ENCODE data around the gene PDGFC. TPM values are rescaled to one million over a fixed set of nuclear protein-coding genes. Genes with fewer than 3 reads are reported as not detected.

The PDGFC gene
- total RNA-seq, 1 experiment from 2014 or later: 33.1 TPM

- H3K27ac ChIP-seq: no peak overlapping the region
Observed at GRCh38 chr4:156961196-156962057, 10.2 kb downstream of the PDGFC start.

DNA sequence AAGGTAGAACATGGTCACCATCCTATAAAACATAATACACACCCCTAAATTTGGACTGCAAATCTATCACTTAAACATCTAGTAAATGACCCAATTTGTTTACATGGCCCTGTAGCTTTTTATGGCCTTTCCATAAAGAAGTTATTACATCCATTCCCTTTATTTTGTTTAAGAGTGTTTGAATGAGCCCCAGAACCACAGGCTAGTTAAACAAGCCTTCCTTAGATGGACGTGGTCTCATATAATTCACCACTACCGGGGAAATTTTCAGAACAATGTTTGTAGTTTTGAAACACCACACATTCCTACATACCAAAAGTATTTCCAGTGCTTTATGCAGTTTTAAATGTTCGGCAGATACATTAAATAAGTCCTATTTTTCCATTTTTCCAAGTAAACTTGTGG, 12.3 kb downstream of the PDGFC start:
- H3K36me3 ChIP-seq (ENCODE audit: low read depth): no peaks in the 10 kb centered on the region
- no peaks in the 10 kb centered on the region for H3K9me2 ChIP-seq (ENCODE audit: insufficient read depth)
- H3K27me3 ChIP-seq (ENCODE audit: insufficient read depth, low read depth): no peaks in the 10 kb centered on the region
- H3K27ac ChIP-seq: no peak overlapping the region
- no peak overlapping the region for H2AFZ ChIP-seq
- no TSS peak for BruUV-seq (replicated peaks)
- no peaks in the 10 kb centered on the region for H3F3A ChIP-seq (ENCODE audit: insufficient read depth, low read depth)
- TF ChIP-seq, protein P1, sequence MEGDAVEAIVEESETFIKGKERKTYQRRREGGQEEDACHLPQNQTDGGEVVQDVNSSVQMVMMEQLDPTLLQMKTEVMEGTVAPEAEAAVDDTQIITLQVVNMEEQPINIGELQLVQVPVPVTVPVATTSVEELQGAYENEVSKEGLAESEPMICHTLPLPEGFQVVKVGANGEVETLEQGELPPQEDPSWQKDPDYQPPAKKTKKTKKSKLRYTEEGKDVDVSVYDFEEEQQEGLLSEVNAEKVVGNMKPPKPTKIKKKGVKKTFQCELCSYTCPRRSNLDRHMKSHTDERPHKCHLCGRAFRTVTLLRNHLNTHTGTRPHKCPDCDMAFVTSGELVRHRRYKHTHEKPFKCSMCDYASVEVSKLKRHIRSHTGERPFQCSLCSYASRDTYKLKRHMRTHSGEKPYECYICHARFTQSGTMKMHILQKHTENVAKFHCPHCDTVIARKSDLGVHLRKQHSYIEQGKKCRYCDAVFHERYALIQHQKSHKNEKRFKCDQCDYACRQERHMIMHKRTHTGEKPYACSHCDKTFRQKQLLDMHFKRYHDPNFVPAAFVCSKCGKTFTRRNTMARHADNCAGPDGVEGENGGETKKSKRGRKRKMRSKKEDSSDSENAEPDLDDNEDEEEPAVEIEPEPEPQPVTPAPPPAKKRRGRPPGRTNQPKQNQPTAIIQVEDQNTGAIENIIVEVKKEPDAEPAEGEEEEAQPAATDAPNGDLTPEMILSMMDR (conservative IDR thresholded peaks at IDR 0.05): no peak
- no peak for TF ChIP-seq EZH2 (IDR thresholded peaks at IDR 0.05; ENCODE audit: low read depth)
- H3K79me2 ChIP-seq (ENCODE audit: low read depth): no peaks in the 10 kb centered on the region; the same call in 1 of the 2 replicates
- no peak overlapping the region for H3K4me2 ChIP-seq
- CTCF ChIA-PET: no interaction called here
- H3K9me3 ChIP-seq (ENCODE audit: insufficient read depth, low read depth): no peaks in the 10 kb centered on the region
- DNase-seq: no peak
- no peak overlapping the region for H3K4me3 ChIP-seq
- peaks cover 18% of the 10 kb centered on the region for H3K4me1 ChIP-seq (replicated peaks; ENCODE audit: insufficient read depth)
- POLR2A ChIA-PET (ENCODE audit: unreplicated experiment): no interaction called here
- intact Hi-C loops (cut with micrococcal nuclease; ENCODE audit: unreplicated experiment): no loop called here
- H4K20me1 ChIP-seq (ENCODE audit: insufficient read depth): no peaks in the 10 kb centered on the region

More at GRCh38 chr4:156961196-156962057, 10.2 kb downstream of the PDGFC start:
- no peaks in the 10 kb centered on the region for H3K9me3 ChIP-seq (ENCODE audit: insufficient read depth, low read depth)
- peaks cover 11% of the 10 kb centered on the region for H3K4me1 ChIP-seq (replicated peaks; ENCODE audit: insufficient read depth)
- peaks cover 3% of the 10 kb centered on the region; the same call in 1 of the 2 replicates for H3K79me2 ChIP-seq (ENCODE audit: low read depth)
- TF ChIP-seq, protein P1 (conservative IDR thresholded peaks at IDR 0.05): no peak
- no peak for TF ChIP-seq EZH2 (IDR thresholded peaks at IDR 0.05; ENCODE audit: low read depth)
- H2AFZ ChIP-seq: no peak overlapping the region
- intact Hi-C loops (cut with micrococcal nuclease; ENCODE audit: unreplicated experiment): no loop called here
- no peaks in the 10 kb centered on the region for H4K20me1 ChIP-seq (ENCODE audit: insufficient read depth)
- ChIA-PET POLR2A (ENCODE audit: unreplicated experiment) (interaction anchor here (0.6 kb wide), 1 partner anchor 9 kb away, joined by 10 read pairs; no protein-coding TSS in a partner anchor), CTCF (no interaction called here)
- no peaks in the 10 kb centered on the region for H3F3A ChIP-seq (ENCODE audit: insufficient read depth, low read depth)
- no peaks in the 10 kb centered on the region for H3K9me2 ChIP-seq (ENCODE audit: insufficient read depth)
- no TSS peak for BruUV-seq (replicated peaks)
- H3K27me3 ChIP-seq (ENCODE audit: insufficient read depth, low read depth): no peaks in the 10 kb centered on the region
- H3K36me3 ChIP-seq (ENCODE audit: low read depth): no peaks in the 10 kb centered on the region
- no peak overlapping the region for H3K4me3 ChIP-seq
- DNase-seq: no peak
- no peak overlapping the region for H3K4me2 ChIP-seq

DNA sequence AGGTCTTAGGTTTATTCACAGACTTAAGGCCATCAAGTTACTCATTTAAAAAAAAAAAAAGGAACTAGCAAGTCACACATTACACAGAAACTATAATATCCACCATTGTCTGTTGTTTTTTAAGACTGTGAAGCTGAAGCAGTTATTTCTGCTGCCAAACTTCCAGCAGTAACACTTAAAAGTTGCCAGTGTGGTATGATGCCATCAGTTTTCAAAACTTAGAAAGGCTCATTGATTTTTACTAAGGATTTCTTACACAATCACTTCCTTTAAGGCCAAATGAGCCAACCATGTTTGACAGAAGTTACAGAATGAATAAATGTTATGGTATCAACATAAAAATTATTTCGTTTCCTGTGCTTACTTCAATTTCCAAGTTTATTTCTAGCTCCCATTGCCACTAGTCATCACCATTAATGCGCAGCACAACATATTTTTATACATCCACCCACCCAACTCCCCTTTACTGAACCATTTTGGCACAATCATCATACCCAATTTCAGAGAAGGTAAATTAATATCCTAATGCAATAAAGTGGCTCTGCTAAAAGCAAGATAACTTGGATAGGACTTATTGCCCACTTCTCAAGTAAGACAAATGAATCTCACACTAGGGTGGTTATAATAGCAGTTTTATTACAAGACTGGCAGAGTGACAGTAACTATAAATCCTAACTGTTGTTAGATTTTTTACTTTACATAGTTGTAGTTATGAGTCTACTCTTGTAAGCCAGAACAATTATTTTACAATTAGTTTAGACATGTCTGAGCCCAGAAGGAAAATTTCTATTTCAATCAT, 13.1 kb downstream of the PDGFC start:
- no peaks in the 10 kb centered on the region for H4K20me1 ChIP-seq (ENCODE audit: insufficient read depth)
- no peak overlapping the region for H3K4me3 ChIP-seq
- no peak for DNase-seq
- H3K4me2 ChIP-seq: 0 out of 2 replicates have a peak overlapping the region, but pooled peaks have one; percentile 13
- intact Hi-C loops (cut with micrococcal nuclease; ENCODE audit: unreplicated experiment): no loop called here
- no peak for TF ChIP-seq EZH2 (IDR thresholded peaks at IDR 0.05; ENCODE audit: low read depth)
- TF ChIP-seq, protein P1 (conservative IDR thresholded peaks at IDR 0.05): no peak
- CTCF ChIA-PET: no interaction called here
- H3K27ac ChIP-seq: no peak overlapping the region
- no TSS peak for BruUV-seq (replicated peaks)
- no peaks in the 10 kb centered on the region for H3F3A ChIP-seq (ENCODE audit: insufficient read depth, low read depth)
- no peaks in the 10 kb centered on the region; the same call in 1 of the 2 replicates for H3K79me2 ChIP-seq (ENCODE audit: low read depth)
- H2AFZ ChIP-seq: no peak overlapping the region
- H3K4me1 ChIP-seq (replicated peaks; ENCODE audit: insufficient read depth): peaks cover 18% of the 10 kb centered on the region
- no peaks in the 10 kb centered on the region for H3K9me3 ChIP-seq (ENCODE audit: insufficient read depth, low read depth)
- H3K9me2 ChIP-seq (ENCODE audit: insufficient read depth): no peaks in the 10 kb centered on the region
- no peaks in the 10 kb centered on the region for H3K27me3 ChIP-seq (ENCODE audit: insufficient read depth, low read depth)
- H3K36me3 ChIP-seq (ENCODE audit: low read depth): no peaks in the 10 kb centered on the region
- POLR2A ChIA-PET (ENCODE audit: unreplicated experiment): interaction anchor here (0.7 kb wide), 1 partner anchor 363 kb away, joined by 4 read pairs; no protein-coding TSS in a partner anchor

Data from PC-9 (cell line).